GM19043 (cell line): ENCODE data around the gene NBEAL1.
"Not testable (repeated sequence)": the region's sequence is repeated elsewhere in the genome, so short reads cannot be mapped to it uniquely, and the experiment has no call there.

Experiments
- ATAC-seq: cut with Tn5 transposase; IDR thresholded peaks from one replicate; pipeline ENCODE4 v1.9.1; 2021; ENCODE audit warnings: low read depth; ENCODE audit not compliant: unreplicated experiment

The NBEAL1 gene

DNA sequence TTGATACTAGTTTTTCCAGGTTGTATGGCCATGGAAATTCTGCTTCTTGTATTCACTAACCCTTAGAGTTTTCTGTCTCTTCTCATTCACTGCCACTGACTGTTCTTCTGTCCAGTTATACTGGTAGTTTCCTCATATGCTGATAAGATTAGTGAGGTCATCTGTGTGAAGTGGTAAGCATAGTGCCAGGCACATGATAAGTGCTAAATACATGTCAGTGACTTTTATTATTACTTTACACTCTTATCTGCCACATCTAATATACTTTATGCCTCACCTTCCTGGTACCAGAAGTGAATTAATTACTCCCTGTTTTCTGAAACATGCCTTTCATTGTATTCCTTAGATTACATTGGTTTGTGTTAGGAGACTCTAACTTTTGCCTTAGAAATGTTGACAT is 91.3 kb downstream of the NBEAL1 start:
- no peak for ATAC-seq

DNA sequence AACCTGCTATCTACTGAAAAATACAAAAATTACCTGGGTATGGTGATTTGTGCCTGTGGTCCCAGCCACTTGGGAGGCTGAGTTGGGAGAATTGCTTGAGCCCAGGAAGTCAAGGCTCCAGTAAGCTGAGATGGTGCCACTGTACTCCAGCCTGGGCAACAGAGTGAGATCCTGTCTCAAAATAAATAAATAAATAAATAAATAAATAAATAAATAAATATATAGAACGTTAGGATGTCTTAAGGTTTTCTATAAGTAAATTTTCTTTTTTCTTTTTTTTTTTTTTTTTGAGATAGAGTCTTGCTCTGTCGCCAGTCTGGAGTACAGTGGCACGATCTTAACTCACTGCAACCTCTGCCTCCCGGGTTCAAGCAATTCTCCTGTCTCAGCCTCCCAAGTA is 95.8 kb downstream of the NBEAL1 start:
- ATAC-seq: not testable (repeated sequence)

DNA sequence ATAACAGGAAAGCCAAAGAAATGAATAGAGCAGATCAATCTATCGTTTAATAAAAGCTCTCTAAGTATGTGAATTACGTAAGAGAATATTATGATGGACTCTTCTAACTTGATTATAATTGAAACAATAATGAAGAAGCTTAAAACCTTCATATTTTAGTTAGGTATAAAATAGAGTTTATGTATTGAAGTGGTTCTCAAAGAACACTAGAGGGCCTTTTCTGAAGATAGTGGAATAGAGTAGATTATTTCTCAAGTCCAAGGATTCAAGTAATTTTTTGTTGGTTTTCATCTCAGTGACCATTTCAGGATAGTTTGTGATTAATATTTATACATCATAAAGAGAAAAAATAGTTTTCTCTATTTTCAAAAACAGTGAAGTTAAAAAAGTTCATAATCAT is 97.7 kb downstream of the NBEAL1 start:
- no peak for ATAC-seq

DNA sequence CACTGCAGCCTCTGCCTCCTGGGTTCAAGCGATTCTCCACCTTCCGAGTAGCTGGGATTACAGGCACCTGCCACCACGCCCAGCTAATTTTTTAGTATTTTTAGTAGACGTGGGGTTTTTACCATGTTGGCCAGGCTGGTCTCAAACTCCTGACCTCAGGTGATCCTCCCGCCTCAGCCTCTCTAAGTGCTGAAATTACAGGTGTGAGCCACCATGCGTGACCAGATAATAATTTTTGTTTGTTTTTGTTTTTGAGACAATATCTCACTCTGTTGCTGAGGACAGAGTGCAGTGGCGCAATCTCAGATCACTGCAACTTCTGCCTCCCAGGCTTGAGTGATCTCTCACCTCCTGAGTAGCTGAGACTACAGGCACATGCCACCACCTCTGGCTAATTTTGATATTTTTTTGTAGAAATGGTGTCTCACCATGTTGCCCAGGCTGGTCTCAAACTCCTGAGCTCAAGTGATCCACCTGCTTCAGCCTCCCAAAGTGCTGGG is 100.6 kb downstream of the NBEAL1 start:
- ATAC-seq: not testable (repeated sequence)

DNA sequence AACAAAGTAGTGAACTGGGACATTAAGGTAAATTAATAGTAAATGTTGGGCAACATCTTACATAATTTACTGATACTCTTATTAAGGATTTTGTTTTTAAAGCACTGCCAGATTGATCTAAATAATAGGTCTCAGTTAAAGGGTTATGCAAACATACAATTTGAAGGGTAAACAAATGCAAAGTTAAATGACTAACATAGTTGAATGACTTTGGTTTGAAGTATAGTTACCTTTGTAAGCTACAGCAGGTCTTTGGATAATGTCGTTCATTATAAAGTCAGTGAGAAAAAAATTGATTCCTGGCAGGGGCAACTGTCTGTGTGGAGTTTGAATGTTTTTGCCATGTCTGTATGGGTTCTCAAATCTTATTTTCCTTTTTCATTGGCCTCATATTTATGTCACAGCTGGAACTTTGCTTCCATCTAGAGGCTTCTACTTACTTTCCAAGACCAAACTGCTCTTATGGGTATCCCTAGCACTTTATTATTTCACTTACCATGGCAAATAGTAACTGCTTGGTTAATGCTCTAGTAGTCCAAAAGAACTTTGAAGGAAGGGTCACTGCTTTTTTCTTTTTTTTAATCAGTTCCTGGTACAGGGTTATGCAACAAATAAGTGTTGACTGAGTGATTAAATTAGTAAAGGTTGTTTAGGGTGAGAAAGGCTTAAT is 107.8 kb downstream of the NBEAL1 start:
- no peak for ATAC-seq

DNA sequence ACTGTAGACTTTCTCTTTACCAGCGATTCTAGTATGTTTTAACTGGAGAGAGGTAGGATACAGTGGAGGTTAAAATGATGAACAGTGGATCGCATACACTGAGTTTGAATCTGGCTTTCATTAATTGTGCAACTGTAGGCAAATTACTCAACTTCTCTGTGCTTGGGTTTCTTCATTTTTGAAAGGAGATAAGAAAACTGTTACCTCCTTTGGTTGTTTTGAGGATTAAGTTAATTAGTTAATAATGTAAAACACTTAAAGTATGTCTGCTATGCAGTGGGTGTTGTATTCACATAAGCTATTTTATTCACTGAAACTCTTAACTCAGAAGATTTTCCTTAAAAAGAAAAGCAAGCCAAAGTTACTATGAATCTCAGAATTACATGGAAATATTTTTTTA is 112.3 kb downstream of the NBEAL1 start:
- no peak for ATAC-seq

DNA sequence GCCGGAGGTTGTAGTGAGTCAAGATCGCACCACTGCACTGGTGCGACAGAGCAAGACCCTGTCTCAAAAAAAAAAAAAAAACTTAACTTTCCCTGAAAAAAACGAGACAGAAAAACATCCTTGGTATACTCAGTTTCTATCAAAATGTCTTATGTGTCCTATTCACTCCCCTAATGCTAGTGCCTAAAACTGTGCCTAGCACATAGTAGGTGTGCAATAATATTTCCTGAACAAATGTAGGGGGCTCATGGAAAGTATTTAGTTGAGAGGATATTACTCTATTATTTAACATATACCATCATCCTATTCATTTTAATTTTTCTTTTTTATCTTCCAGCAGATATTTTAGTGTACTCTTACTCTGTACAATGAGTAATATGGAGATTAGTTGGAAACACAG is 120.4 kb downstream of the NBEAL1 start:
- no peak for ATAC-seq

DNA sequence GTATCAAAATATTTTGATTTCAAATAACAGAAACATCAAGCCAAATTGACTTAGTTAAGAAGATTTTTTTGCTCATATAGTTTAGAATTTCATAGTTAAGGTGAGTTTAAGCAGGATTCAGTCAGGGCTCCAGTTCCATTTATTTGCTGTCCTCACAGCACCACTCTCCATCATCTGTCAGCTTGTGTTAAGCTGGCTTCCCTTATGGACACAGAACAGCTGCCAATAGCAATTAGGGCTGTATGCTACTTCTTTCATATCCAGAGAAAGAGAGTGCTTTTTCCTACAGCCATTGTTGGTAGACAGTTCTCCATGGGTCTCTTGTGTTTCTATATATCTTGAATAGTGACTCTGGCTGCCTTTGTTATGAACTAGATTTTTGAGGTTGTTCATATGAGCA is 128.7 kb downstream of the NBEAL1 start:
- ATAC-seq: no peak

DNA sequence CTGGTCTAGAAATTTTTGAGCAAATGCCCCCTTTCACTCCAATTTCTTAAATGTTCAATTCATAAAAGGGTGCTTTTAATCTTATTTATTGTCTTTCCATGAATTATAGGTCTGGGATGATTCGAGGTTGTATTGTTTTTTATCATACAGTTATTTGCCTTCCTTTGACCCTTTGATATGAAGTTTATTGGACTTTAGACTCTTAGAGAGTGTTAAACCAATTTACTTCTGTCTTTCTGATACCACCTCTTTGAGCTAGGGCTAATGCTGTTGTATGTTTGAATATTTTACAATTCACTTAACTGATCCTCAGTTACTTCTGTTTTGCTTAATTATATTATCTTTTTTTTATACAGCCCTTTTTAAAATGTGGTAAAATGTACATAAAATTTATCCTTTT is 134.5 kb downstream of the NBEAL1 start:
- ATAC-seq: no peak

DNA sequence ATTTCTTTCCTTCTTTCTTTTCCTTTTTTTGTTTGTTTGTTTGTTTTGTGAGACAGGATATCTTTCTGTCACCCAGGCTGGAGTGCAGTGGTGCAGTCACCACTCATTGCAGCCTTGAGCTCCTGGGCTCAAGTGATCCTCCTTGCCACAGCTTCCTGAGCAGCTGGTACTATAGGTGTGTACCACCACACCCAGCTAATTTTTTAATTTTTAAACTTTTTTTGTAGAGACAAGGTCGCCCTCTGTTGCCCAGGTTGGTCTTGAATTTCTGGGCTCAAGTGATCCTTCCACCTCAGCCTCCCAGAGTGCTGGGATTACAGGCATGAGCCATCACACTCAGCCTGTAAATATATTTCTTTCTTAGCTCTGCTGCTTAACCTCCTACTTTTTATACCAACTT is 140.7 kb downstream of the NBEAL1 start:
- ATAC-seq: no peak

DNA sequence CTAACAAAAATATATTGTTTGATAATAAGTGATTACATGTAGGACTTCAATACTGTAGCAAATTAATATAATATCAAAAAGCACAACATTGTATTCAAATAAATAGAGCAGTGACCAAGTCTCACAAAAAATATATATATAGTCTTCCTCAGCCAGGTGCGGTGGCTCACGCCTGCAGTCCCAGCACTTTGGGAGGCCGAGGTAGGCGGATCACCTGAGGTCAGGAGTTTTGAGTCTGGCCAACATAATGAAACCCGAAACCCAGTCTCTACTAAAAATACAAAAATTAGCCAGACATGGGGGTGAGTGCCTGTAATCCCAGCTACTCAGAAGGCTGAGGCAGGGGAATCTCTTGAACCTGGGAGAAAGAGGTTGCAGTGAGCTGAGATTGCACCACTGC is 148.0 kb downstream of the NBEAL1 start:
- ATAC-seq: not testable (repeated sequence)

DNA sequence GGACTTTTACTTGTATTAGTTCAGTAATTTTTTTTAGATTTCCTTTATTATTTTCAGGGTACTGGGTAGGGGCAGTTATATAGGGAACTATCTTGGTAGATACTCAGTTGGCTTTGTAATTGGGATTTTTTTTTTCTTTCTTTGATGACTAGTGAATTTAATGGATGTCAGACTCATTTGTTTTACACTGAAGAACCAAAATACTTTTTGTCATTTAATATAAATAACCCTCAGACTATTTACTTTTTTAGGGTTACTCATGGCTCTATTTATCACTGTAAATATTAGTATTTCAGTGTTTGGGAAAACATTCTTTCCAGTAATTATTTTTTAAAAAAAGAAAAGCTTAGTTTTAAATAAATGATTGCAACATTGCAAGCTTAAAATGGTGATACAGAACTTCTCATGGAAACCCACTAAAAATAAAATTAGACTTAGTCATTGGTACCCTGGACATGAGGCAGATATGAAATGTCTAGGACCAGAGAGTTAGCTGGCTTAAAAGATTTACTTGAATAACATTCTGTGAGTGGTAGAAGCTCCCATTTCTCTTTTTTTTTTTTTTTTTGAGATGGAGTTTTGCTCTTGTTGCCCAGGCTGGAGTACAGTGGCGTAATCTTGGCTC is 149.7 kb downstream of the NBEAL1 start:
- ATAC-seq: no peak

DNA sequence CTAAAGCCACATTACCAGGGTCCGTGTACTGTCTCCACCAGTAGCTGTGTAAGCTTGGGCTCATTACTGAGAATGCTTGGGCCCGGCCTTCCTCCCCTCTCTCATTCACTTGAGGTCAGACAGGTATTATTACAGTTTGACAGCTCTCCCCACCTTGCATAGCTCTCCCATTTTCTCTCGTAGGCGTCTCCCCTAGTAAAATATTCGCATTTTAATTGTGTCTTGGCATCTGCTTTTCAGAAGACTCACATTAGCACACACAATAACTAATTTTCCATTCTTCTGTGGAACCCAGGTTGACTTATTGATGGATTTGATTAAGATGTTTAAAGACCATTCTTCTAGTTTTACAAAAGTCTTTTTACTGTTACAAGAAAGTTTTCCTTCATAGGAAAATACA is 153.1 kb downstream of the NBEAL1 start:
- no peak for ATAC-seq

DNA sequence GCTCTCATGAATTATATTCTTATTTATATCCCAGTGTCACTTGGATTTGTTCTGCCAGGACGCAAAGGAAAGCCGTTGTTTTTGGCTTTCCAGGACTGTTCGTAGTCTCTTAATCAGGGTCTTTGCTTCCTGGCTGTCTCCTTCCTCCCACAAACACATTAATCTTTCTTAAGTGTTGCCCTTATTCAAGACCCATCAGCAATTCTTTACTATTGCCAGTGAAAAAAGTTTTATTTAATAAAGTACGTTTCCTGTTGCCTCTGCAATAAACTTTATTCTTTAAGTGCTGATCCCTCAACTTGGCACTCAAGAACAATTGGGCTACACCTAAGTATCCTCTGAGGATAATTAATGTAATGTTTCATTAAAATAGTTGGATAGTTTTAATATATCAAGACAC is 155.8 kb downstream of the NBEAL1 start:
- ATAC-seq: no peak

DNA sequence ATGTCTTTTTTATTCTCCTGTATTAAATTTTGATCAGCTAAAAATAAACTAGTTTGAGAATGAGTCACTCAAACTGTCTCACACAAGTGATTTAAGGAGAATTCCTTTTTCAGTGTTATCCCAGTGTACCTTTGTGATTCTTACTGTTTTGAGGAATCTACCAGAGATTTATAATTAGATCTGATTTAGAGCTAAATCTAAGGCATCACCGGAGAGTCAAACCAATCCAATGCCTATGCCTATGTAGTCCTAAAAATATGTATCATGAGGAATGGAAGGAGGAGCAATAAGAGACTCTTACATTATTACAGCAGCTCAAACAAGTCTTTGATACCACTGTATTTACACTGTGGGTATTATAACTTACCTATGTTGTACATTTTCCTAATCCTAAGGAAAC is 160.7 kb downstream of the NBEAL1 start:
- ATAC-seq: no peak

DNA sequence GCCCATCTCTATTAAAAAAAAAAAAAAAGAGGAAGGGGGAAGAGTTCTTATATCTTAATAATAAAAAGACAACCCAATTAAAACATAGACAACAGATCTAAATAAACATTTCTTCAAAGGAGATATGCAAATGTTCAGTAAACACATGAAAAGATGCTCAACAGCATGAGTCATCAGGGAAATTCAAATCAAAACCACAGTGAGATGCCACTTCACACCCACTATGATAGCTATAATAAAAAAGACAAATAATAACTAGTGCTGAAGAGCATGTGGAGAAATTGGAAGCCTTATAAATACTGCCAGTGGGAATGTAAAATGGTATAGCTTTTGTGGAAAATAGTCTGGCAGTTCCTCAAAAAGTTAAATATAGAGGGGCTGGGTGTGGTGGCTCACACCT is 162.7 kb downstream of the NBEAL1 start:
- no peak for ATAC-seq

DNA sequence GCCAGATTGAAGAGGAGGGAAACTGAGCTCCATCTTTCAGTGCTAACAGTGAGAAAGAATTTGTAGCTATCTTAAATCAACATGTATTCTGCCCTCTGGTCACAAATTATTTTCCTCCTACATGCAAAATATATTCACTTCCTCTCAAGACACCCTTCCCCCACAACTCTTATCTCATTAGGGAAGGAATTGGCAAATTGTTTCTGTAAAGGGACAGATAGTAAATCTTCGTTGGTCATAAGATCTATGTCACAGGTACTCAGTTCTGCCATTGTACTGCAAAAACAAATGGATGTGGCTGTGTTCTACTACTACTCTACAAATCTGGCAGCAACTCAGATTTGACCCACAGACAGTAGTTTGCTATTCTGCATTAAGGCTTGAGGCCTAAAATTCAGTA is 171.2 kb downstream of the NBEAL1 start:
- no peak for ATAC-seq

DNA sequence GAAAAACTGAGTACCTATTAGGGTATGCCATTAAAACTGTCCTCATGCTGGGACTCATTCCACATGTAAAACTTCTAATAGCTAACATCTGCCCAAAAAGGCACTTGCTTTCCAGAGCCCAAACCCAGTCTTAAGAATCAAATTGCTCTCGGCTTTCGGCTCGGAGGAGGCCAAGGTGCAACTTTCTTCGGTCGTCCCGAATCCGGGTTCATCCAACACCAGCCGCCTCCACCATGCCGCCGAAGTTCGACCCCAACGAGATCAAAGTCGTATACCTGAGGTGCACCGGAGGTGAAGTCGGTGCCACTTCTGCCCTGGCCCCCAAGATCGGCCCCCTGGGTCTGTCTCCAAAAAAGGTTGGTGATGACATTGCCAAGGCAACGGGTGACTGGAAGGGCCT is 175.9 kb downstream of the NBEAL1 start:
- not testable (repeated sequence) for ATAC-seq

DNA sequence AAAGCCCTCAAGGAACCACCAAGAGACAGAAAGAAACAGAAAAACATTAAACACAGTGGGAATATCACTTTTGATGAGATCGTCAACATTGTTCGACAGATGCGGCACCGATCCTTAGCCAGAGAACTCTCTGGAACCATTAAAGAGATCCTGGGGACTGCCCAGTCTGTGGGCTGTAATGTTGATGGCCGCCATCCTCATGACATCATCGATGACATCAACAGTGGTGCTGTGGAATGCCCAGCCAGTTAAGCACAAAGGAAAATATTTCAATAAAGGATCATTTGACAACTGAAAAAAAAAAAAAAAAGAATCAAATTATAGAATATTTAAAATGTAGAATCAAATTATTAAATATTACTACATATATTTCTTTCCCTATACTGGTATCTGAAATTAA is 176.4 kb downstream of the NBEAL1 start:
- ATAC-seq: not testable (repeated sequence)

DNA sequence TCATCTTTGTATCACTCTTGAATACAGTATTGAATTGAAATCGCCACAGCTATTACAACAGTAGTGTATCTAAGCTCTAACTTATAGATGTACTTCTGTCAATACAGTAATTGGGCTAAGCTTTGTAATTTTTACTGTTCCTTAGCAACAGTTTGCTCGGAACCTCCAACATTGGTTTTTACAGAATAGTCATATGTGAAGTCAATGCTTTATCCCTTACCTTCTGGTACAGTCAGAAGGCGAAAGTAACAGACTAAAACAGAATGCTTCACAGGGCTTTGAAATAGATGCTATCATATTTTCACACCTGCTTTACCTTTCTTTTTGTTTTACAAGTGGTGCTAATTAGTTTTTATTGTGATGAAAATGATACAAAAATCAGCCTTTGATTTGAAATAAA is 177.3 kb downstream of the NBEAL1 start:
- no peak for ATAC-seq

DNA sequence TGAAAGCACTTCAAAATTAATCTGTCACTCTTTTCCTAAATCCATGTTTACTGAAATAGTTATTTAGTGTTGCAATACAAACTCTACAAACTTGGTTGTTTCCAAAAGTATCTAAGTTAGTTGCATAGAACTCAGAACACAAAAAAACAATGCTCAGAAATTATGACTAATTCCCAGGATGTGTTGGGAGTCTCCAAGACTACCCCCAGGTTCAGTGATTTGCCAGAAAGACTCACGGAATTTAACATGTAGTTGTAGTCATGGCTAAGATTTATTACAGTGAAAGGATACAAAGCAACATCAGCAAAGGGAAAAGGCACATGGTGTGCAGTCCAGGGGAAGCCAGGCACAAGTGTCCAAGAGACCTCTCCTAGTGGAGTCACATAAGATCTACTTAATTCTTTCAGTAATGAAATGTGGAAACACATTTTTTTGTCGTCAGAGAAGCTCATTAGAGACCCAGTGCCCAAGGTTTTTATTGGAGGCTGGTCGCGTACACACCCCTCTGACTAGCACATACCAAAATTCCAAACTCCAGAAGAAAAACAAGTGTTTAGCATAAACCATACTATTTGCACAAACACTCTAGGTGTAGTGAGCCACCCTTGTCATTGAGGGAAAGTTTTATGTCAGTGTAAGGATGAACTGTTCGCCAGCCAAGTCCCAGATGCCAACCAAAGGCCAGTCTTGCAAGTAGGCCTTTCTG is 180.8 kb downstream of the NBEAL1 start:
- no peak for ATAC-seq

DNA sequence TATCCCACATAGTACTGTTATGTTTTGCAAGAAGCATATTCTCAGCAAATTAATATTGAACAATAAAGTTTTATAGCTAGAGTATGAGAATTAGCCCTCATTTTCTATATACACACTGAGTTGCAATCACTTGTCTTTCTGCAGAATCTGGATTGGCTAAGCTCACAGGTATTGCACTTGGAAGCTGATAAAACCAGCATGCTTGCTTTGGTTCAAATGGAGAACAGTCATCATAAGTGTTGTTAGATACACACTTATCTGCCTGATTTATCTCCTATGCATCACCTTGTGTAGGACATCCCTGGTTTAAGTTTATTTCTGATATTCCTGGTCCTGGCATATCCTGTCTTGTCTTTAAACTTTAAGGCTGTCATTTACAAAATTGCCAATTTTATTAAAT is 186.2 kb downstream of the NBEAL1 start:
- ATAC-seq: no peak
